Spleen (tissue), 11 donors: ENCODE results near the gene ORMDL3. TPM values are rescaled to one million over a fixed set of nuclear protein-coding genes. Genes with fewer than 3 reads are reported as not detected.

Source experiments
- DNase-seq: peaks from one replicate; pipeline ENCODE4 v3.0.0-alpha.2; 2020
- H3K27ac ChIP-seq, 8 donors: fragments of 200-600 bp; sonication (generic) in 7 of 8; 1 replicate in 4 of 8; 2 replicates in 4 of 8; pipeline versions ENCODE4 v1.5.0 to v1.8.0; 2016 to 2021; ENCODE audit warnings: inconsistent platforms in 4 of 8, mild to moderate bottlenecking in 4 of 8, moderate library complexity in 1 of 8
- H3K27me3 ChIP-seq, 7 donors: fragments of 200-600 bp; sonication (generic) in 6 of 7; replicated peaks in 1 of 7; 1 replicate in 4 of 7; 2 replicates in 3 of 7; pipeline versions ENCODE4 v1.5.0 to v1.8.0; 2016 to 2021; ENCODE audit warnings: inconsistent platforms in 3 of 7, mild to moderate bottlenecking in 1 of 7
- H3K36me3 ChIP-seq, 6 donors: fragments of 200-600 bp; sonication (generic) in 5 of 6; 1 replicate in 4 of 6; 2 replicates in 2 of 6; pipeline versions ENCODE4 v1.5.0 to v1.8.0; 2016 to 2021; ENCODE audit warnings: inconsistent platforms in 2 of 6
- H3K4me1 ChIP-seq, 6 donors: fragments of 200-600 bp; sonication (generic) in 5 of 6; 1 replicate in 3 of 6; 2 replicates in 3 of 6; pipeline versions ENCODE4 v1.5.0 to v1.8.0; 2016 to 2021; ENCODE audit warnings: inconsistent platforms in 3 of 6
- H3K4me3 ChIP-seq, 8 donors: fragments of 200-600 bp; sonication (generic) in 7 of 8; 1 replicate in 4 of 8; 2 replicates in 4 of 8; pipeline versions ENCODE4 v1.5.0 to v1.8.0; 2016 to 2021; ENCODE audit warnings: inconsistent platforms in 4 of 8, mild to moderate bottlenecking in 4 of 8, moderate library complexity in 2 of 8
- H3K9me3 ChIP-seq, 8 donors: fragments of 200-600 bp; sonication (generic) in 7 of 8; 1 replicate in 4 of 8; 2 replicates in 4 of 8; pipeline versions ENCODE4 v1.5.0 to v1.8.0; 2016 to 2021; ENCODE audit warnings: inconsistent platforms in 4 of 8
- CTCF ChIP-seq, 11 experiments: fragments of 200-600 bp in 7 of 11; fragments of 450-650 bp in 4 of 11; sonication (generic) in 4 of 11; IDR thresholded peaks in 8 of 11; conservative IDR thresholded peaks in 3 of 11; 1 replicate in 7 of 11; 2 replicates in 4 of 11; pipeline versions ENCODE4 v1.4.0 to v1.8.0; 2016 to 2021; ENCODE audit warnings: antibody characterized with exemption in 11 of 11, inconsistent platforms in 4 of 11, mild to moderate bottlenecking in 1 of 11
- POLR2A ChIP-seq, 3 donors: fragments of 450-650 bp; IDR thresholded peaks; one replicate each; pipeline ENCODE4 v1.5.1; 2017; ENCODE audit warnings: antibody characterized with exemption in 3 of 3, mild to moderate bottlenecking in 1 of 3
- POLR2AphosphoS5 ChIP-seq, 3 donors: sonication (generic); formaldehyde crosslinking; IDR thresholded peaks; one replicate each; pipeline ENCODE4 v1.5.1; 2017; ENCODE audit warnings: antibody characterized with exemption in 3 of 3
- WGBS, 5 donors: extraction: QIAGEN DNeasy Blood & Tissue Kit in 3 of 5; methylation state at CpG; one replicate each; pipeline versions ENCODE4 v1.1.5 to v1.1.7; 2013 to 2018; 5-methylcytosine and 5-hydroxymethylcytosine counted together
- intact Hi-C: fragments of 100-400 bp; cut with DNase I; formaldehyde crosslinking; loops from one replicate; pipeline ENCODE4 v1.15.0; 2023; ENCODE audit warnings: low total_unique reads
- polyA plus RNA-seq, 3 donors: library from polyadenylated mRNA; stranded (reverse); fragments of 200-250 nt; gene quantifications; one replicate each; pipeline ENCODE4 v1.2.1, GENCODE V29; 2013
- total RNA-seq, 7 donors: library from RNA; depleted of rRNA in 3 of 7; stranded (reverse); fragments of >200 nt in 3 of 7; fragmentation: NEBNext Ultra II Directional in 4 of 7; extraction: Animal tissue kit (Norgen Biotek cat#: 25700) in 4 of 7; gene quantifications; one replicate each; pipeline versions ENCODE4 v1.1.0 to v1.2.1, GENCODE V29; 2016 to 2021
- donor health status: healthy with polysubstance abuse.
- donor health status: DM: no; HTN: no; CAD: no; lungs with moderate emphysema.
- donor health status: DM: no; HTN: no; CAD: no.
- donor health status: Bipolar disorder and iron deficiency.
- donor health status: healthy.
- donor health status: DM: no; HTN: no; CAD: no.
- donor health status: DM: yes; HTN: yes; CAD: no.

The ORMDL3 gene
- total and polyA plus RNA-seq, 10 donors = 34.7 to 77.6 (median 51.7) TPM

GRCh38 chr17:39916918-39917317, 10.5 kb downstream of the ORMDL3 start:
- intact Hi-C loops = no loop called here
- DNase-seq = no peak
- Histone ChIP-seq H3K4me1 (peaks cover 0 to 37% (median 22%) of the 10 kb centered on the region in 6 donors), H3K4me3 (no peak overlapping the region), H3K27ac (no peak overlapping the region), H3K36me3 (peaks cover 0 to 68% (median 22%) of the 10 kb centered on the region in 6 donors), H3K9me3 (no peaks in the 10 kb centered on the region), H3K27me3 (no peaks in the 10 kb centered on the region)
- 88 to 92% (median 89%) methylated on average over 7 of the region's 7 CpGs for WGBS, 5 donors
- TF ChIP-seq CTCF (IDR thresholded peaks at IDR 0.05 in 8 of 11, conservative IDR thresholded peaks at IDR 0.05 in 3 of 11) (no peak), POLR2A (IDR thresholded peaks at IDR 0.05) (no peak), POLR2AphosphoS5 (IDR thresholded peaks at IDR 0.05) (no peak)

GRCh38 chr17:39915559-39915958, 11.8 kb downstream of the ORMDL3 start:
- 76 to 86% (median 80%) methylated on average over 4 of the region's 4 CpGs for WGBS, 5 donors
- TF ChIP-seq CTCF (IDR thresholded peaks at IDR 0.05 in 8 of 11, conservative IDR thresholded peaks at IDR 0.05 in 3 of 11) (no peak), POLR2A (IDR thresholded peaks at IDR 0.05) (no peak)
- no peak for DNase-seq
- Histone ChIP-seq H3K36me3 (peaks cover 0 to 68% (median 19%) of the 10 kb centered on the region in 6 donors), H3K4me1 (peaks cover 0 to 23% (median 9%) of the 10 kb centered on the region in 6 donors), H3K4me3 (no peak overlapping the region), H3K27me3 (no peaks in the 10 kb centered on the region), H3K27ac (no peak overlapping the region), H3K9me3 (no peaks in the 10 kb centered on the region)
- intact Hi-C loops = no loop called here

- H3K9me3 ChIP-seq = no peaks in the 10 kb centered on the region
- intact Hi-C loops = no loop called here
- no peaks in the 10 kb centered on the region for H3K27me3 ChIP-seq
Measured at GRCh38 chr17:39913989-39914388, 13.4 kb downstream of the ORMDL3 start.

More at GRCh38 chr17:39913989-39914388, 13.4 kb downstream of the ORMDL3 start:
- 85 to 96% (median 90%) methylated on average over 3 of the region's 3 CpGs for WGBS, 5 donors
- DNase-seq = no peak
- H3K27ac ChIP-seq = no peak overlapping the region
- TF ChIP-seq POLR2A (IDR thresholded peaks at IDR 0.05) (no peak), CTCF (IDR thresholded peaks at IDR 0.05 in 8 of 11, conservative IDR thresholded peaks at IDR 0.05 in 3 of 11) (no peak), POLR2AphosphoS5 (IDR thresholded peaks at IDR 0.05) (no peak)
- no peak overlapping the region for H3K4me3 ChIP-seq
- peaks cover 0 to 10% (median 3%) of the 10 kb centered on the region in 6 donors for H3K4me1 ChIP-seq
- peaks cover 0 to 68% (median 24%) of the 10 kb centered on the region in 6 donors for H3K36me3 ChIP-seq
